Testis (tissue), 3 donors: ENCODE results near the gene C11orf65. TPM values are rescaled to one million over a fixed set of nuclear protein-coding genes. Genes with fewer than 3 reads are reported as not detected.

Source experiments
- DNase-seq: peaks from one replicate; pipeline ENCODE4 v3.0.0-alpha.2; 2019
- H3K27ac ChIP-seq, 2 donors: fragments of 200-600 bp; sonication (generic); one replicate each; pipeline ENCODE4 v1.5.1; 2019
- H3K27me3 ChIP-seq: fragments of 200-600 bp; sonication (generic); one replicate; pipeline ENCODE4 v1.5.1; 2019
- H3K36me3 ChIP-seq: fragments of 200-600 bp; sonication (generic); one replicate; pipeline ENCODE4 v1.5.1; 2017; ENCODE audit warnings: low read depth; ENCODE audit errors: missing control alignments
- H3K4me1 ChIP-seq: fragments of 200-600 bp; sonication (generic); one replicate; pipeline ENCODE4 v1.5.1; 2019
- H3K4me3 ChIP-seq, 2 donors: fragments of 200-600 bp; sonication (generic); one replicate each; pipeline ENCODE4 v1.5.1; 2017 to 2019
- H3K9me3 ChIP-seq: fragments of 200-600 bp; sonication (generic); one replicate; pipeline ENCODE4 v1.5.1; 2017
- POLR2A ChIP-seq: fragments of 450-650 bp; IDR thresholded peaks from one replicate; pipeline ENCODE4 v1.6.1; 2017; ENCODE audit warnings: antibody characterized with exemption, mild to moderate bottlenecking, moderate library complexity
- WGBS, 2 donors: methylation state at CpG; one replicate each; pipeline ENCODE4 v1.1.5; 2018; 5-methylcytosine and 5-hydroxymethylcytosine counted together
- intact Hi-C: fragments of 100-400 bp; cut with DNase I; formaldehyde crosslinking; loops from one replicate; pipeline ENCODE4 v1.15.1; 2023; ENCODE audit warnings: low total_unique reads
- polyA plus RNA-seq: library from polyadenylated mRNA; stranded (reverse); fragments of 350-450 nt; fragmentation: Illumina TruSeq; extraction: RNeasy Lipid Tissue Mini Kit (QIAGEN cat#74804); gene quantifications from one replicate; pipeline ENCODE4 v1.2.3, GENCODE V29; 2014; ENCODE audit warnings: low read depth, low replicate concordance; ENCODE audit not compliant: insufficient read depth
- total RNA-seq, 2 donors: library from RNA; depleted of rRNA; stranded (reverse); fragments of >200 nt; gene quantifications; one replicate each; pipeline ENCODE4 v1.2.3, GENCODE V29; 2016
- TF ChIP-seq, protein P1 (sequence below), 3 experiments: fragments of 450-650 bp in 2 of 3; fragments of 200-600 bp in 1 of 3; sonication (generic) in 1 of 3; IDR thresholded peaks; one replicate each; pipeline ENCODE4 v1.5.1; 2016 to 2019; ENCODE audit warnings: antibody characterized with exemption in 3 of 3, mild to moderate bottlenecking in 2 of 3, moderate library complexity in 1 of 3

Gene C11orf65
- total and polyA plus RNA-seq, 3 donors from 2014 or later: 22.1 to 69.7 (median 48.9) TPM

DNA sequence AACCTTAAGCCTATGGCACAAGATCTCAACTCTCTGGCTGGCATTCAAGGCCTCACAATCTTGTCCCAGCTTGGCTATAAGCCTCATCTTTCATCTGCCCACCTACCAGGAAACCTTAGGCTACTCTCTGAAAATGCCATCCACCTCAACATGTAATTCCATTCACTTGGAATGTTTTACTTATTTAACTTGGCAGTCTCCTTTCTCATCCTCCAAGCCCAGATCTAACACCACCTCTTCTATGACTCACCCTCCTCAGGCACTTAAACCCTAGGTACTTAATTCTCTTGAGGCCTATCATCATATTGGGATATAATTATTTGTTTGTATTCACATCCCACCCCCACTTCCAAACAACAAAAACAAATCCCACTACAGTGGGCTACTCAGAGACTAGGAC, 15.8 kb upstream of the C11orf65 start:
- no peaks in the 10 kb centered on the region for H3K4me1 ChIP-seq
- no peaks in the 10 kb centered on the region for H3K9me3 ChIP-seq
- no peak overlapping the region for H3K27ac ChIP-seq
- no peak overlapping the region for H3K4me3 ChIP-seq
- H3K27me3 ChIP-seq: no peaks in the 10 kb centered on the region
- no peak for DNase-seq
- no peak for TF ChIP-seq POLR2A
- TF ChIP-seq, protein P1, sequence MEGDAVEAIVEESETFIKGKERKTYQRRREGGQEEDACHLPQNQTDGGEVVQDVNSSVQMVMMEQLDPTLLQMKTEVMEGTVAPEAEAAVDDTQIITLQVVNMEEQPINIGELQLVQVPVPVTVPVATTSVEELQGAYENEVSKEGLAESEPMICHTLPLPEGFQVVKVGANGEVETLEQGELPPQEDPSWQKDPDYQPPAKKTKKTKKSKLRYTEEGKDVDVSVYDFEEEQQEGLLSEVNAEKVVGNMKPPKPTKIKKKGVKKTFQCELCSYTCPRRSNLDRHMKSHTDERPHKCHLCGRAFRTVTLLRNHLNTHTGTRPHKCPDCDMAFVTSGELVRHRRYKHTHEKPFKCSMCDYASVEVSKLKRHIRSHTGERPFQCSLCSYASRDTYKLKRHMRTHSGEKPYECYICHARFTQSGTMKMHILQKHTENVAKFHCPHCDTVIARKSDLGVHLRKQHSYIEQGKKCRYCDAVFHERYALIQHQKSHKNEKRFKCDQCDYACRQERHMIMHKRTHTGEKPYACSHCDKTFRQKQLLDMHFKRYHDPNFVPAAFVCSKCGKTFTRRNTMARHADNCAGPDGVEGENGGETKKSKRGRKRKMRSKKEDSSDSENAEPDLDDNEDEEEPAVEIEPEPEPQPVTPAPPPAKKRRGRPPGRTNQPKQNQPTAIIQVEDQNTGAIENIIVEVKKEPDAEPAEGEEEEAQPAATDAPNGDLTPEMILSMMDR (IDR thresholded peaks at IDR 0.05): no peak
- no peaks in the 10 kb centered on the region for H3K36me3 ChIP-seq
- intact Hi-C loops: no loop called here

DNA sequence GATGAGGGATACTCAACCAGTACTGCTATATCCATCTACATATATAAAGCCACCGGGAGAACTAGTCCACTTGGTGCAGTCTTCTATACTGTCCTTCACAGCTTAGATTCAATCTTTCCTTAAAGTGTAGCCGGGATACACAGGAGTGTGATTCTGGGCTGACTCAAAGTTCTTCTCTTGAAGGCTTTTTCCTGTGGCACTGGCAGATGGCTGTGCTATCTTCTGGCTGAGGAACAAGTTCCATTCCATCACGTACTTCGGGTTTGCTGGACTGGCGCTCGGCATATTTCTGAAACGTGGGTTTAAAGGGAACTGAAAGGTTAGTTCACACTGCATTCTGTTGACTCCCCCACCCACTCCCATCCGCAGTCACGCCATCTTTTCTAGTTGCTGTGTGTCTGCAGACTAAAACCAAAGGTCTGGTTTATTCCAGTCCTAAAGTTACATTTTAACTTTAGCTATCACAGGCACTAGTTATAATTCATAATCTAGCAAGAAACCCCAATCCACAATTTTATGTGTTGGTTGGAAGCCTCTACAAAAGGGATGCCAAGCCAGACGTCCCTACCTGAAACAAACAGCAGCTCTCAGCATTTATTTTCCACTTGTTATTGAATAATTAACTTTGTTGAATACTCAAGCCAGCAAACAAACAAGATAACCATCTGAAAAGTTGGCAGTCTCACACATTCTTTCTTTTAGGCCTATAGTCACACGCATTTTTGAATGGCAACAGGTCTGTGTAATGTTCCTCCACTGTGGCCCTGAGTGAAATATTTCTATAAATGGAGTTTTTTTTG, 7.5 kb upstream of the C11orf65 start:
- Histone ChIP-seq H3K4me3 (no peak overlapping the region), H3K36me3 (no peaks in the 10 kb centered on the region), H3K27me3 (no peaks in the 10 kb centered on the region), H3K9me3 (no peaks in the 10 kb centered on the region), H3K27ac (no peak overlapping the region), H3K4me1 (no peaks in the 10 kb centered on the region)
- 75 to 89% methylated on average over 11 of the region's 11 CpGs for WGBS, 2 donors
- DNase-seq: no peak
- TF ChIP-seq, protein P1 (IDR thresholded peaks at IDR 0.05): no peak
- no peak for TF ChIP-seq POLR2A
- intact Hi-C loops: no loop called here

DNA sequence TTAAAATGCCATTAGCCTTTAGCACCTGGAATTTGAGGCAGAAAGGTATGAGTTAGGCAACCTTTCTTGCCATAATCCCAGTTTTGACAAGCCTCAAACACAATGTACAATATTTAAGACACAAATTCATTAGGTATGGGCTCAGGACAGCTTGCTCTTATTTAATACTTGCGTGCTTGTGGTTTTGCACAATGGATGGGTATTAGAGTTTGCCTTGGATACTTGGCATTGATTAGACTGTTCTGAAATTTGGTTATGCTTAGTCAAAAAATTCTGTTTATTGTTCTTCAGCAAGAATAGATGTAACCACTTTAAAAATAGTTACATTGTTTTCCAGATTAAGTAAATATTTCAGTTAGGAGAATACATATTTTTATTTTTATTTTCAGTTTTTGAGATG, 5.4 kb upstream of the C11orf65 start:
- Histone ChIP-seq H3K27me3 (no peaks in the 10 kb centered on the region), H3K36me3 (no peaks in the 10 kb centered on the region), H3K9me3 (no peaks in the 10 kb centered on the region), H3K4me1 (no peaks in the 10 kb centered on the region), H3K27ac (no peak overlapping the region), H3K4me3 (no peak overlapping the region)
- 74 to 100% methylated on average over 1 of the region's 1 CpG for WGBS, 2 donors
- intact Hi-C loops: no loop called here
- TF ChIP-seq POLR2A: no peak
- TF ChIP-seq, protein P1 (IDR thresholded peaks at IDR 0.05): no peak
- DNase-seq: no peak

DNA sequence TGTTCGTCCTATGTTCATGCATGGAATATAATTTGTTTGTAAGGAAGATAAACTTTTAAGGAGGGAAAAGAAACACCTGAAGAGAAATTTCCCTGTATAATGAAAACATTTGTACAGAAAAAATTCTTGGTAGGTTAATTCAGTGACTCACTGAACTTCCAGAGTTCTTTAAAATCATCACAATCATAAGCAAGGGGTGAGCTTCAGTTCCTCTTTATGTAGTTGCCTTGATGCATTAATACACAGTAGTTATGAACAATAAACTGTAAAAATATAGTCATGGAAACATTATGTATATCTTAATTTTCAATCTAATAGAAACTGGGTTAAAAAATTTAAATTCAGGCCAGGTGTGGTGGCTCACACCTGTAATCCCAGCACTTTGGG, 1.1 kb upstream of the C11orf65 start:
- Histone ChIP-seq H3K9me3 (no peaks in the 10 kb centered on the region), H3K4me3 (no peak overlapping the region), H3K27ac (no peak overlapping the region), H3K4me1 (no peaks in the 10 kb centered on the region), H3K36me3 (no peaks in the 10 kb centered on the region), H3K27me3 (no peaks in the 10 kb centered on the region)
- WGBS, 2 donors: 36 to 40% methylated on average over 1 of the region's 1 CpG
- DNase-seq: no peak
- TF ChIP-seq POLR2A: no peak
- TF ChIP-seq, protein P1 (IDR thresholded peaks at IDR 0.05): no peak
- intact Hi-C loops: no loop called here

DNA sequence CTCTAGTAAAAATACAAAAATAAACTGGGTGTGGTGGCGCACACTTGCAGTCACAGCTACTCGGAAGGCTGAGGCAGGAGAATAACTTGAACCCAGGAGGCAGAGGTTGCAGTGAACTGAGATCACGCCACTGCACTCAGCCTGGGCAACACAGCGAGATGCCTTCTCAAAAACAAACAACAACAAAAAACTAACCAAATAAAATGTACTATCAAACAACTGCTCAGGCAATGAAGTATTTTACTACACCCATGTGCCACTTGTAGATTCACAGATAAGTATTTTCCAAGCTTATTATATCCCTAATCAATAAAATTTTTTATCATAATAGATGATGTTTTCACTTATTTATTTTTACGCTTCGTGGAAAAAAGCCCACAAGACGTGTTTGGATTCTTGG, 924 bp downstream of the C11orf65 start:
- intact Hi-C loops: no loop called here
- Histone ChIP-seq H3K36me3 (no peaks in the 10 kb centered on the region), H3K27ac (peak overlapping the region; percentile 97 to 98), H3K4me1 (no peaks in the 10 kb centered on the region), H3K27me3 (no peaks in the 10 kb centered on the region), H3K9me3 (no peaks in the 10 kb centered on the region), H3K4me3 (peak overlapping the region; percentile 81 to 85)
- DNase-seq: no peak
- 35 to 36% methylated on average over 7 of the region's 7 CpGs for WGBS, 2 donors
- no peak for TF ChIP-seq POLR2A
- TF ChIP-seq, protein P1 (IDR thresholded peaks at IDR 0.05): no peak
